ENCODE results near the gene LBP.
A peak's percentile ranks its signal among the peaks of the same experiment; 100 is the strongest.

Gene LBP, protein sequence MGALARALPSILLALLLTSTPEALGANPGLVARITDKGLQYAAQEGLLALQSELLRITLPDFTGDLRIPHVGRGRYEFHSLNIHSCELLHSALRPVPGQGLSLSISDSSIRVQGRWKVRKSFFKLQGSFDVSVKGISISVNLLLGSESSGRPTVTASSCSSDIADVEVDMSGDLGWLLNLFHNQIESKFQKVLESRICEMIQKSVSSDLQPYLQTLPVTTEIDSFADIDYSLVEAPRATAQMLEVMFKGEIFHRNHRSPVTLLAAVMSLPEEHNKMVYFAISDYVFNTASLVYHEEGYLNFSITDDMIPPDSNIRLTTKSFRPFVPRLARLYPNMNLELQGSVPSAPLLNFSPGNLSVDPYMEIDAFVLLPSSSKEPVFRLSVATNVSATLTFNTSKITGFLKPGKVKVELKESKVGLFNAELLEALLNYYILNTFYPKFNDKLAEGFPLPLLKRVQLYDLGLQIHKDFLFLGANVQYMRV

DNA sequence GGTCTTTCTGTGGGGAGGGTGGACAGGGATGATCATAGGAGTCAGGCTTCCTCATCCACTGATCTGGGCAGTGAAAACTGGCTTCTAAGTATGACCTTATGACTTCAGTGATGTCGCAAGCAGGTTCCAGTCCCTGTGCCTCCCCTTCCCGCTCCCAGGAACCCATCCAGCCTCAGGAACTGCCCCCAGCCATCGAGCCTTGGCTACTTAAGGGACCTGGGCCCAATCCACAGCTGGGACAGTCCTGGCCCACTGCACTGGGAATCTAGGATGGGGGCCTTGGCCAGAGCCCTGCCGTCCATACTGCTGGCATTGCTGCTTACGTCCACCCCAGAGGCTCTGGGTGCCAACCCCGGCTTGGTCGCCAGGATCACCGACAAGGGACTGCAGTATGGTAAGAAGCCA, at the start of gene LBP:
TSS of gene LBP (plus strand) at position 236 of the 405 bp plus-strand sequence. CDS start at position 271, 35 bp downstream.
- H3K27me3 ChIP-seq (ENCODE audit: control insufficient read depth, insufficient read depth, low read length): no peaks in the 10 kb centered on the region
- H3K36me3 ChIP-seq (ENCODE audit: control insufficient read depth, insufficient read depth, low read length): no peaks in the 10 kb centered on the region
- H3K27ac ChIP-seq (ENCODE audit: low read depth, low read length): no peak within 1 kb of the TSS
- H3K4me1 ChIP-seq (ENCODE audit: control insufficient read depth, insufficient read depth, low read length): peaks cover 2% of the 10 kb centered on the region
- H3K9ac ChIP-seq (ENCODE audit: low read length): no peak within 1 kb of the TSS
- no peak within 1 kb of the TSS for H3K4me3 ChIP-seq (ENCODE audit: low read length)

DNA sequence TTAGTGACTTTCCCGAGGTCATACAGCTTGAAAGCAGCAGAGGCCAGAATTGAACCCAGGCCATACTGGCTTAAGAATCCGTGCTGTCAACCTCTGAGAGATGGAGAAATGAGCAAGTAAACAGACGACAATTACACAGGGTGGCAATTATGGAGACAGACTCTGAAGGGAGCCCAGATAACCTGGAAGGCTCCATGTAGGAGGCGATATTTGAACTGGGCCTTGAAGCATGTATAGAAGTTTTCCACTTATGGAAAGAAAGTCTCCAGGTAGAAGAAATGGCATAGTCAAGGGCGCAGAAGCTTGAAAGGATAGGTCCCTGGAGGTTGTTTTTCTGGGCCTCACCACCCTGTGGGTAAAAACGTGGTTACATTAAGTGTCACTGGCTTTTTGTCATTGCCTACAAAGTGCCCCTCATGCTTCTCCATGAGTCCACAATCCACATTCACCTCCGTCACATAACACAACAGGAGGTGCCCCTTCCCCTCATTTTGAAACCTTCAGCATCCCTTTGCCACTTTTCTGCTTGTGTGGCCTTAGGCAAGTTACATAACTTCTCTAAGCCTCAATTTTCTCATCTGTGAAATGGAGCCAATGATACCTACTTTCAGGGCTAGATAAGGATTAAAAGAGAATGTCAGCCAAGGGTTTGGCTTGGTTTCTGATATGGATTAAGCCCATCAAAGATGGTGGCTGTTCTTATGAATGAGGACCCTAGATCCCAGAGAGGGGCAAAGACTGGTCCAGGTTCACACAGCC, 48.2 kb upstream of the LBP start:
- no peak overlapping the region for H3K4me3 ChIP-seq (ENCODE audit: low read length)
- no peak overlapping the region for H3K9ac ChIP-seq (ENCODE audit: low read length)
- no peaks in the 10 kb centered on the region for H3K36me3 ChIP-seq (ENCODE audit: control insufficient read depth, insufficient read depth, low read length)
- peaks cover 3% of the 10 kb centered on the region for H3K27me3 ChIP-seq (ENCODE audit: control insufficient read depth, insufficient read depth, low read length)
- H3K4me1 ChIP-seq (ENCODE audit: control insufficient read depth, insufficient read depth, low read length): peaks cover 9% of the 10 kb centered on the region
- peak overlapping the region; percentile 80 for H3K27ac ChIP-seq (ENCODE audit: low read depth, low read length)

DNA sequence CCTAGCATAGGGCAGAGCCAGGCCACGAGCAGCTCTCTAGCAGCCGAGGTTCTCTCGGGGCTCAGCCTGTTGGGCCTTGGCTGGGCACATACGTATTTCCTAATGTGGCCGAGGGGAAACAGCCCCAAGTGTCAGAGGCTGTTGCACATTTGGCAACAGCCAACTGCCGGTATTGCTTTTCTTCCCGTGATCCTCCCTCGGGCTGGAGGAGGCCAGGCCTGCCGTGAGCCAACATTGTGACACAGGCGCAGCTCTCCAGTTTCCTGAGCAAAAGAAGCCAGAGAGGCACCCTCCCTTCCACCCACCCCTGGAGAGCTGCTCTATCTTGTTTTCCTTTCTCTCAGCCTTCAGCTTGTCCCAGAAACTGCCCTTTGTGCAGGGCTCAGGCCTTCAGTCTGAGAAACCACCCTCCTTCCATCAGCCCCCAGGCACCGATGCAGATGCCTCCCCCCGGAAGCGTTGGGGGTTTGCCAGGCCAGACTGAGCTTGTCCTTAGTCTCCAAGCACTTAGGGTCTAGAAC, 47.5 kb upstream of the LBP start:
- Histone ChIP-seq H3K36me3 (ENCODE audit: control insufficient read depth, insufficient read depth, low read length) (no peaks in the 10 kb centered on the region), H3K27me3 (ENCODE audit: control insufficient read depth, insufficient read depth, low read length) (peaks cover 3% of the 10 kb centered on the region), H3K9ac (ENCODE audit: low read length) (no peak overlapping the region), H3K4me3 (ENCODE audit: low read length) (no peak overlapping the region), H3K4me1 (ENCODE audit: control insufficient read depth, insufficient read depth, low read length) (peaks cover 9% of the 10 kb centered on the region), H3K27ac (ENCODE audit: low read depth, low read length) (peak overlapping the region; percentile 80)

DNA sequence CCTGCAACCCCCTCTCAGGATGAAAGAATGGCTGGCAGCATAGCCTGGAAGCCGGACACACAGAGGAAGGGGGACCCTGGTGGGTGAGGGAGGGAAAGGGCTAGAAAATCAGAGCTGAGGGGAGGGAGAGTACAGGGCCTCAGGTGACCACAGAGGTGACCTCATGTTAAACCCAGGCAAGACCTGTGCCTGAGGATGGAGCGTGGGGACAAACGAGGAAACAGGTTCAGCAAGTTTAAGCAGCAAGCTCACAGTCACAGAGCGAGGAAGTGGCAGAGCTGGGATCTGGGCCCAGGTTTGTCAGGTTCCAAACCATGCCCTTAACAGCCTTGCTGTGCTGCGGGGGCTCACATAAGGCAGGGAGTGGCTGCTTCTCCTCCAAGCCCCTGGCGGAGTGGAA, 46.3 kb upstream of the LBP start:
- H3K4me3 ChIP-seq (ENCODE audit: low read length): no peak overlapping the region
- H3K27me3 ChIP-seq (ENCODE audit: control insufficient read depth, insufficient read depth, low read length): peaks cover 7% of the 10 kb centered on the region
- H3K4me1 ChIP-seq (ENCODE audit: control insufficient read depth, insufficient read depth, low read length): peaks cover 9% of the 10 kb centered on the region
- H3K36me3 ChIP-seq (ENCODE audit: control insufficient read depth, insufficient read depth, low read length): no peaks in the 10 kb centered on the region
- H3K27ac ChIP-seq (ENCODE audit: low read depth, low read length): no peak overlapping the region
- no peak overlapping the region for H3K9ac ChIP-seq (ENCODE audit: low read length)

DNA sequence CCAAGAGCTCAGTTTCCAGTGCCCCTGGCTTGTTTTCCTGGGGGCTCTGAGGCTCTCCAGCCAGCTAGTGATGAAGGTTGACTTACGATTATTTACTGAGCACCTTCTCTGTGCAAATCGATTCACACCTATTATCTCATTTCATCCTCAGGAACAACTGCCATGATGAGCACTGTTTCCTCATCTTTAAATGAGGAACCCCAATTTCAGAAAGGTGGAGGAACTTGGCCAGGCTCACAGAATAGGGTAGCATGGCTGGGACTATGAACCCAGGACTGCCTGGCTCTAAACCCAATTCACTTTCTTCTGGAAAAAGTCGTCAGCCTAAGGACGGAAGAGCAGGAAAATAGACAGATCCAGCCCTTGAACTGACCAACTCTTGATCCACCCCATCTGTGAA, 45.8 kb upstream of the LBP start:
- H3K4me1 ChIP-seq (ENCODE audit: control insufficient read depth, insufficient read depth, low read length): peaks cover 9% of the 10 kb centered on the region
- H3K36me3 ChIP-seq (ENCODE audit: control insufficient read depth, insufficient read depth, low read length): no peaks in the 10 kb centered on the region
- no peak overlapping the region for H3K4me3 ChIP-seq (ENCODE audit: low read length)
- H3K27ac ChIP-seq (ENCODE audit: low read depth, low read length): no peak overlapping the region
- peaks cover 7% of the 10 kb centered on the region for H3K27me3 ChIP-seq (ENCODE audit: control insufficient read depth, insufficient read depth, low read length)
- no peak overlapping the region for H3K9ac ChIP-seq (ENCODE audit: low read length)

DNA sequence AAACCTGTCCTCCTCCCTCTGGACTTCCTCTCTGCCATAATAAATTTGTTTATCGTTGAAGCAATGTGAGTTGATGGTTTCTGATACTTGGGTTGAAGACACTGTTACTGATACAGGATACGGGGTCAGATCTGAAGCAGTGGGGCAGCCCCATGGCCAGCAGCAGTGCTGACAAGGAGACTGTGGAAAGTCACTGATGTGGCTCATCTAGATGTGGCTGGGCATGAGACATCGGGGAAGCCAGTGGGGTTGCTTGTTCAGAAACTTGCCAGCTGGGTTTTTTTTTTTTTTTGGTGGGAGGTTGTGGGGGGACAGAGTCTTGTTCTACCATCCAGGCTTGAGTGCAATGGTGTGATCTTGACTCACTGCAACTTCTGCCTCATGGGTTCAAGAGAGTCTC, 45.0 kb upstream of the LBP start:
- no peak overlapping the region for H3K9ac ChIP-seq (ENCODE audit: low read length)
- H3K27ac ChIP-seq (ENCODE audit: low read depth, low read length): no peak overlapping the region
- peaks cover 7% of the 10 kb centered on the region for H3K27me3 ChIP-seq (ENCODE audit: control insufficient read depth, insufficient read depth, low read length)
- H3K4me3 ChIP-seq (ENCODE audit: low read length): no peak overlapping the region
- H3K4me1 ChIP-seq (ENCODE audit: control insufficient read depth, insufficient read depth, low read length): peaks cover 9% of the 10 kb centered on the region
- no peaks in the 10 kb centered on the region for H3K36me3 ChIP-seq (ENCODE audit: control insufficient read depth, insufficient read depth, low read length)

DNA sequence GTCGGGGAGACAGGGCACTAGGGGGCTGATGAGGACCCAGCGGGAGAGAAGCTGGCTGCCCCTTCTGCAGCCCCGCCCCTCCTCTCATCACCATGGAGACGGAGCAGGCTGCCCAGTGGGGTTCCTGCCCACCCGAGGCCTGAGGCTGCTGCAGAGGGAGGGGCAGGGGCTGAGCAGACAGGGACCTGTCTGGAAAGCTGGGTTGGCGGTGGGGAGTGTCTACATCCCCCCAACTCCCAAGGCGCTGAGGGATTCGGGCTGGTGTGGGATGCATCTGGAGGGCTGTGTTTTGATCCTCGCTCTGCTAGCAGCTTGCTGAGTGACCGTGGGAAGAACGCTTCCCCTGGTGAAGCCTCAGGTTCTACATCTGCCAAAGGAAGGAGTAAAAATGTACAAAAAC, 43.5 kb upstream of the LBP start:
- H3K4me1 ChIP-seq (ENCODE audit: control insufficient read depth, insufficient read depth, low read length): peaks cover 9% of the 10 kb centered on the region
- H3K4me3 ChIP-seq (ENCODE audit: low read length): no peak overlapping the region
- no peak overlapping the region for H3K27ac ChIP-seq (ENCODE audit: low read depth, low read length)
- H3K27me3 ChIP-seq (ENCODE audit: control insufficient read depth, insufficient read depth, low read length): peaks cover 7% of the 10 kb centered on the region
- H3K36me3 ChIP-seq (ENCODE audit: control insufficient read depth, insufficient read depth, low read length): no peaks in the 10 kb centered on the region
- H3K9ac ChIP-seq (ENCODE audit: low read length): no peak overlapping the region

DNA sequence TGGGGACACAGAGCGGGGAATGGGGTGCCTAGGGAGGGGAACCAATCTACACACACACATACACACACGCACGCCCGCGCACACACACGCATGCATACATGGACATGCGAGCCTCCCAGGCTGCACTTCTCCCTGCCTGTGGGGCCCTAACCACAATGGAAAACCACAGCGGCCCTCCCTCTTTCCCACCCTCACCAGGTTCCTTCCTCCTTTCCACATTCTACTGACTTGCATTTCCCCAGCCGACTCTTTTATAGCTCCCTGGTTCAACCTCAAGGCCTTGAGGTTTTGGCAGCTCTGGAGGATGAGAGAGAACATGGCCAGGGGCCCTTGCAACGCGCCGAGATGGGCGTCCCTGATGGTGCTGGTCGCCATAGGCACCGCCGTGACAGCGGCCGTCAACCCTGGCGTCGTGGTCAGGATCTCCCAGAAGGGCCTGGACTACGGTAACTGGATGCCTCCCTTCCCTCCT, 42.3 kb upstream of the LBP start, which contains the start of gene BPI:
TSS of gene BPI (plus strand) at position 249 of the 472 bp plus-strand sequence. CDS start at position 317, 68 bp downstream.
- H3K4me3 ChIP-seq (ENCODE audit: low read length): no peak within 1 kb of the TSS
- no peaks in the 10 kb centered on the region for H3K36me3 ChIP-seq (ENCODE audit: control insufficient read depth, insufficient read depth, low read length)
- H3K27ac ChIP-seq (ENCODE audit: low read depth, low read length): no peak within 1 kb of the TSS
- peaks cover 7% of the 10 kb centered on the region for H3K27me3 ChIP-seq (ENCODE audit: control insufficient read depth, insufficient read depth, low read length)
- H3K4me1 ChIP-seq (ENCODE audit: control insufficient read depth, insufficient read depth, low read length): peaks cover under 1% of the 10 kb centered on the region
- H3K9ac ChIP-seq (ENCODE audit: low read length): no peak within 1 kb of the TSS

DNA sequence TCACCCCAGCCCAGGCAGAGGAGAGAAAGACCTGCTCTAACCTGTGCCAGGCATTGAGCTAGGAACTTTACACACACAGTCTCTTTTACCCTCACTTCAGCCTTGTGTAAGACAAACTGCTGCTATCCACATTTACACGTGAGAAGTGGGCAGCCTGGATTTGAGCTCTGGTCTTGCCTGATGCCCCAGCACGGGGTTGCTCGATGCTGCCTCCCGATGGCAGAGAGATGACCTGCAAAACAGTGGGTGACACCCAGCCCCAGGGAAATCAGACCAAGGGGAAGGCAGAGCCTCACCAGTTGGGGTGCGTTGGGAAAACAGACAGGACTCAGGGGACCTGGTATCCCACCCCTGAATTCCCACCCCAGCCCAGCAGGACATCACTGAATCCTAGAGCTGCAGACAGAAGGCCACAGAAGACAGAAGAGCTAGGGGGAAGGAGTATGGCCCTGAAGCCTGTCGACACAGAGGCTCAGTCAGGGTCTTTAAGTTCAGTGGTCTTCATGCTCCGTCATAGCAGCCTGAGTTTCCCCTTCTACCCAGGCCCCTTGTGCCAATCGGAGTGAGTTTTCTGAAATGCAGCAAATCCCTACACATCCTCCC, 41.3 kb upstream of the LBP start:
- H3K4me3 ChIP-seq (ENCODE audit: low read length): no peak overlapping the region
- H3K27ac ChIP-seq (ENCODE audit: low read depth, low read length): no peak overlapping the region
- H3K27me3 ChIP-seq (ENCODE audit: control insufficient read depth, insufficient read depth, low read length): peaks cover 7% of the 10 kb centered on the region
- H3K36me3 ChIP-seq (ENCODE audit: control insufficient read depth, insufficient read depth, low read length): no peaks in the 10 kb centered on the region
- H3K9ac ChIP-seq (ENCODE audit: low read length): no peak overlapping the region
- no peaks in the 10 kb centered on the region for H3K4me1 ChIP-seq (ENCODE audit: control insufficient read depth, insufficient read depth, low read length)

DNA sequence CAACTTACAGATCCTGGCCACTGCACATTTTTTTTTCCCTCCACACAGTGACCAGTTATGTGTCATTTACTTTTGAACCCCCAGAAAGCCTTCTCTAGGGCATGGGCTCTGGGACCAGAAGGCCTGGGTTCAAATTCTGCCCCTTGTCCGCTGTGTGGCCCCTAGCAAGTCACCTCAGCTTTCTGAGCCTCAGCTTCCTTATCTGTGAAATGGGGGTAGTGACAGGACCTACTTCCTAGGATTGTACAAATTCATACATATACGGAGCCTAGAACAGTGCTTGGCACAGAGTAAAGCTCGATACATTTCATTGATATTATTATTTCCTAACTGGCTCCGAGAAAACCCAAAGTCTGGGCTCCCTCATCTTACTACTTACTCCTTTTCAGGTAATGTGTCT, 40.7 kb upstream of the LBP start:
- Histone ChIP-seq H3K4me1 (ENCODE audit: control insufficient read depth, insufficient read depth, low read length) (no peaks in the 10 kb centered on the region), H3K27me3 (ENCODE audit: control insufficient read depth, insufficient read depth, low read length) (peaks cover 8% of the 10 kb centered on the region), H3K27ac (ENCODE audit: low read depth, low read length) (no peak overlapping the region), H3K4me3 (ENCODE audit: low read length) (no peak overlapping the region), H3K9ac (ENCODE audit: low read length) (no peak overlapping the region), H3K36me3 (ENCODE audit: control insufficient read depth, insufficient read depth, low read length) (no peaks in the 10 kb centered on the region)

DNA sequence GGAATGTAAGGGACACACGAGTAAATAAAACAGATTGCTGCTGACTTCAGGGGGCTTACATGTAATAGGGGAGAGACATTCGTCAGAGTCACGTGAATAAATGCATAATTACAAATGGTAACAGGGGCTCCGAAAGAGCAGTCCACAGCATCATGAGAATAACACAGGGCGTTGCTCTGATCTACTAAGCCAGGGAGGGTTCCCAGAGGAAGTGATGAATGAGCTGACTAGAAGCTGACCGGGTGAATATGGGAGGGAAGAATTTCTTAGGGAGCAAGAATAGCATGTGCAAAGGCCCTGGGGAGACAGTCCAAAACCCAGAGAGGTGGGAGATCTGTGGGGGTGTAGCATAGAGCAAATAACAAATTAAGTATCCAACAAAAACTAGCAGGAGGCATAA, 39.9 kb upstream of the LBP start:
- Histone ChIP-seq H3K36me3 (ENCODE audit: control insufficient read depth, insufficient read depth, low read length) (no peaks in the 10 kb centered on the region), H3K27ac (ENCODE audit: low read depth, low read length) (no peak overlapping the region), H3K4me1 (ENCODE audit: control insufficient read depth, insufficient read depth, low read length) (no peaks in the 10 kb centered on the region), H3K27me3 (ENCODE audit: control insufficient read depth, insufficient read depth, low read length) (peaks cover 10% of the 10 kb centered on the region), H3K4me3 (ENCODE audit: low read length) (no peak overlapping the region), H3K9ac (ENCODE audit: low read length) (no peak overlapping the region)
